ENCODE measurements around the gene AURKB. TPM values are rescaled to one million over a fixed set of nuclear protein-coding genes. Genes with fewer than 3 reads are reported as not detected.
"Not testable (repeated sequence)": the region's sequence is repeated elsewhere in the genome, so short reads cannot be mapped to it uniquely, and the experiment has no call there.

The AURKB gene
- polyA plus RNA-seq, 1 donor from 2014 or later: 0.84 TPM

GRCh38 chr17:8170186-8170585, 40.2 kb downstream of the AURKB start:
- H3K9me2 ChIP-seq (ENCODE audit: insufficient read depth, low read length); H3K4me2 ChIP-seq (ENCODE audit: low read length); H3F3A ChIP-seq (ENCODE audit: insufficient read depth, low read length, poor library complexity, severe bottlenecking); H3K27ac ChIP-seq (ENCODE audit: low read length); H4K20me1 ChIP-seq (ENCODE audit: insufficient read depth); H3K9me3 ChIP-seq (ENCODE audit: low read length); H2AFZ ChIP-seq (ENCODE audit: low read depth, low read length); H3K36me3 ChIP-seq (ENCODE audit: insufficient read depth, low read length); H3K9ac ChIP-seq (ENCODE audit: low read length); H3K79me2 ChIP-seq (replicated peaks; ENCODE audit: insufficient read depth, low read length); H3K4me3 ChIP-seq (ENCODE audit: low read length); H3K27me3 ChIP-seq (ENCODE audit: insufficient read depth, low read depth, low read length): not testable (repeated sequence)

- no peak overlapping the region for H3K4me3 ChIP-seq (ENCODE audit: low read length)
- peaks cover 7% of the 10 kb centered on the region for H3K79me2 ChIP-seq (replicated peaks; ENCODE audit: insufficient read depth, low read length)
- no peaks in the 10 kb centered on the region for H3K9me2 ChIP-seq (ENCODE audit: insufficient read depth, low read length)
- no peak overlapping the region for H2AFZ ChIP-seq (ENCODE audit: low read depth, low read length)
- no peaks in the 10 kb centered on the region for H3K36me3 ChIP-seq (ENCODE audit: insufficient read depth, low read length)
- H3K27me3 ChIP-seq (ENCODE audit: insufficient read depth, low read depth, low read length): no peaks in the 10 kb centered on the region
- no peak overlapping the region for H3K9ac ChIP-seq (ENCODE audit: low read length)
- no peaks in the 10 kb centered on the region for H4K20me1 ChIP-seq (ENCODE audit: insufficient read depth)
- TF ChIP-seq POLR2AphosphoS5 (IDR thresholded peaks at IDR 0.05): no peak
- no peak for TF ChIP-seq RAD21 (conservative IDR thresholded peaks at IDR 0.05)
- no peak for TF ChIP-seq SMC3 (conservative IDR thresholded peaks at IDR 0.05; ENCODE audit: poor library complexity)
- no peak for TF ChIP-seq EZH2 (IDR thresholded peaks at IDR 0.05; ENCODE audit: borderline replicate concordance, insufficient read depth, low read length, poor library complexity, severe bottlenecking)
- no peak for TF ChIP-seq CTCF (IDR thresholded peaks at IDR 0.05; ENCODE audit: poor library complexity, severe bottlenecking)
- no peak for TF ChIP-seq REST (IDR thresholded peaks at IDR 0.05; ENCODE audit: borderline replicate concordance)
- TF ChIP-seq MXI1 (conservative IDR thresholded peaks at IDR 0.05; ENCODE audit: poor library complexity, severe bottlenecking): no peak
- TF ChIP-seq TAF1 (IDR thresholded peaks at IDR 0.05; ENCODE audit: low read depth): no peak
- TF ChIP-seq EP300 (conservative IDR thresholded peaks at IDR 0.05; ENCODE audit: poor library complexity, severe bottlenecking): no peak
- no peak overlapping the region for H3K27ac ChIP-seq (ENCODE audit: low read length)
- H3K9me3 ChIP-seq (ENCODE audit: low read length): no peaks in the 10 kb centered on the region
- no peaks in the 10 kb centered on the region for H3F3A ChIP-seq (ENCODE audit: insufficient read depth, low read length, poor library complexity, severe bottlenecking)
- no peak overlapping the region for H3K4me2 ChIP-seq (ENCODE audit: low read length)
Observed at GRCh38 chr17:8167526-8167925, 42.8 kb downstream of the AURKB start.

GRCh38 chr17:8166731-8167130, 43.6 kb downstream of the AURKB start:
- no peaks in the 10 kb centered on the region for H3K9me2 ChIP-seq (ENCODE audit: insufficient read depth, low read length)
- no peak overlapping the region for H2AFZ ChIP-seq (ENCODE audit: low read depth, low read length)
- no peak overlapping the region for H3K4me3 ChIP-seq (ENCODE audit: low read length)
- H4K20me1 ChIP-seq (ENCODE audit: insufficient read depth): no peaks in the 10 kb centered on the region
- H3K9me3 ChIP-seq (ENCODE audit: low read length): no peaks in the 10 kb centered on the region
- no peaks in the 10 kb centered on the region for H3K27me3 ChIP-seq (ENCODE audit: insufficient read depth, low read depth, low read length)
- no peaks in the 10 kb centered on the region for H3F3A ChIP-seq (ENCODE audit: insufficient read depth, low read length, poor library complexity, severe bottlenecking)
- H3K79me2 ChIP-seq (replicated peaks; ENCODE audit: insufficient read depth, low read length): peaks cover 15% of the 10 kb centered on the region
- H3K4me2 ChIP-seq (ENCODE audit: low read length): no peak overlapping the region
- H3K36me3 ChIP-seq (ENCODE audit: insufficient read depth, low read length): no peaks in the 10 kb centered on the region
- no peak overlapping the region for H3K9ac ChIP-seq (ENCODE audit: low read length)
- no peak overlapping the region for H3K27ac ChIP-seq (ENCODE audit: low read length)
- no peak for TF ChIP-seq MXI1 (conservative IDR thresholded peaks at IDR 0.05; ENCODE audit: poor library complexity, severe bottlenecking)
- TF ChIP-seq REST (IDR thresholded peaks at IDR 0.05; ENCODE audit: borderline replicate concordance): no peak
- no peak for TF ChIP-seq EZH2 (IDR thresholded peaks at IDR 0.05; ENCODE audit: borderline replicate concordance, insufficient read depth, low read length, poor library complexity, severe bottlenecking)
- TF ChIP-seq EP300 (conservative IDR thresholded peaks at IDR 0.05; ENCODE audit: poor library complexity, severe bottlenecking): no peak
- TF ChIP-seq POLR2AphosphoS5 (IDR thresholded peaks at IDR 0.05): no peak
- TF ChIP-seq CTCF (IDR thresholded peaks at IDR 0.05; ENCODE audit: poor library complexity, severe bottlenecking): no peak
- TF ChIP-seq RAD21 (conservative IDR thresholded peaks at IDR 0.05): no peak
- no peak for TF ChIP-seq TAF1 (IDR thresholded peaks at IDR 0.05; ENCODE audit: low read depth)
- TF ChIP-seq SMC3 (conservative IDR thresholded peaks at IDR 0.05; ENCODE audit: poor library complexity): no peak
